Activated CD4-positive, CD25-positive, alpha-beta regulatory T cell treated with anti-CD3 and anti-CD28 coated beads, Interleukin-2, amount 50 U/mL, for 72 hours (primary cell): ENCODE measurements around the gene ATP11A.
"Not testable (repeated sequence)": the region's sequence is repeated elsewhere in the genome, so short reads cannot be mapped to it uniquely, and the experiment has no call there.

Source experiments
- DNase-seq: peaks from one replicate; pipeline ENCODE4 v3.0.0; 2021

Gene ATP11A

DNA sequence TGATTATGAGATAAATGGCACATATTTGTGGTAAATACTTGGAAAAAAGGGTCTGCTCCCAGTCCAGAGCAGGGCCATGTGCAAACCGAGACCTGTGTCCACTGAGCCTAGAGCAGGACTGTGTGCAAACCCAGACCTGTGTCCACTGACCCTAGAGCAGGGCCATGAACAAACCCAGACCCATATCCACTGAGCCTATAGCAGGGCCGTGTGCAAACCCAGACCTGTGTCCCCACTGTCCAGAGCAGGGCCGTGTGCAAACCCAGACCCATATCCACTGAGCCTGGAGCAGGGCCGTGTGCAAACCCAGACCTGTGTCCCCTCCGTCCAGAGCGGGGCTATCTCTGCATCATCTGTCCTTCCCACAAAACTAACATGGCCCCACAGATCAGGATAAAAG is 136.0 kb downstream of the ATP11A start:
- no peak for DNase-seq

DNA sequence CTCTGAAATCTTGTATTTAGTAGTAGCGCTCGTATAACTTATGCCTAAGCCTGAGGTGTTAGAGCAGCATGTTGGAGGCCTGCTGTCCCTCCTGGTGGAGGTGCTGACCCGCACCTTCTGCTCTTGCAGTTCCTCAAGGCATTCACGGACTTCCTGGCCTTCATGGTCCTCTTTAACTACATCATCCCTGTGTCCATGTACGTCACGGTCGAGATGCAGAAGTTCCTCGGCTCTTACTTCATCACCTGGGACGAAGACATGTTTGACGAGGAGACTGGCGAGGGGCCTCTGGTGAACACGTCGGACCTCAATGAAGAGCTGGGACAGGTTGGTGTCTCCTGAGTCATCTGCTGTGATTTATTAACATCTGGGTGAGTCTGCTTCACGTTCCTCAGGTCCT is 136.7 kb downstream of the ATP11A start:
- no peak for DNase-seq

- DNase-seq = no peak
Measured at GRCh38 chr13:112828082-112828699, 138.4 kb downstream of the ATP11A start.

DNA sequence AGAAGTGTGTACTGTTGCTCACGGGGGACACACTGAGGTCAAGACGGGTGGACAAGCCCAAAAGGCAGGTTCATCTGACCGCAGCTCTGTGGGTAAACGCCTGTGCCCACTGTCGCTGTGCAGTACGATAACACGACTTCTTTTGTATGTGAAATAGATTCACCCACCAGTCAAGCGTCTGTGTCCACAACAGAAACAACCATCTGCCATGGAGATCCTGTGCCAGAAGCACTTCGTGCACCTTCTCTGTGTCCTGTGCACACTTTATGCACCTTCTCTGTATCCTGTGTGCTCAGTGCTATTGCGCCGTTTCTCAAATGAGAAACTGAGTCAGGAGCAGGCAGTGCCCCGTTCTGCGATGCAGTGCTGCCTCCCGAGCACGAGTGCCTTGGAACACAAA is 138.9 kb downstream of the ATP11A start:
- no peak for DNase-seq

GRCh38 chr13:112831196-112831595 is 141.4 kb downstream of the ATP11A start:
- no peak for DNase-seq

- DNase-seq = no peak
Measured at GRCh38 chr13:112831801-112832200, 142.0 kb downstream of the ATP11A start.

DNA sequence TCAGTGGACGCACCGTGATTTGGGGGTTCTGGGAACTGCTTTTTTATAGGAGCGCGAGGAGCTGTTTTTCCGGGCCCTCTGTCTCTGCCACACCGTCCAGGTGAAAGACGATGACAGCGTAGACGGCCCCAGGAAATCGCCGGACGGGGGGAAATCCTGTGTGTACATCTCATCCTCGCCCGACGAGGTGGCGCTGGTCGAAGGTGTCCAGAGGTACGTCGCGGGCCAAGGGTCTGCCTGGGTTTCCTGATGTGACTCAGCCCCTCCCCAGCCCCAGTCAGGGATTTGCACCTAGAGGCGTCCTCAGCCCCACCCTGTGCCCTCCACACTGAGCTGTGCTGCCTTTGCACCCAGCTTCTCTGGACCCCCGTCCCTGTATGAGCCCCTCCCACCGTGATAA is 143.0 kb downstream of the ATP11A start:
- DNase-seq = no peak

- DNase-seq = no peak
Measured at GRCh38 chr13:112833551-112834257, 143.9 kb downstream of the ATP11A start.

DNA sequence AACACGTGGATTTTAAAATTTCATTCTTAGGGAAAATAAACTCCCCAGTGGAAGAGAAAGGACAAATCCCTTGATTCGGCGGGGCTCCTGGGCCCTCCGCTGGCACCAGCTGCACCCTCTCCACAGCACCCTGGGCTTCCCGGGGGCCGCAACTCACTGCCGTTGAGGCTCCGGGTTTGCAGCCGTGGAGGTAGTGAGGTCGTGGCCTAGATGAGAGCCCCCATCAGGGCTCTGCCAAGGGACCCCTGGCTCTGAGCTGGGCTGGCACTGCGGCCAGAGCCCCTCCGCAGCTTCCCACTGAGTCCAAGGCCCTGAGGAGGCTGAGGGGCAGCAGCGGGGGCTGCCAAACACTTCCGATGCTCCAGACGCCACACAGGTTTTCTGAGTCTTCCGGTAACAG is 145.5 kb downstream of the ATP11A start:
- no peak for DNase-seq

- no peak for DNase-seq
Measured at GRCh38 chr13:112835796-112836195, 146.0 kb downstream of the ATP11A start.

GRCh38 chr13:112836940-112837339 is 147.1 kb downstream of the ATP11A start:
- DNase-seq = no peak

- DNase-seq = no peak
Measured at GRCh38 chr13:112837371-112838037, 147.7 kb downstream of the ATP11A start.

GRCh38 chr13:112838038-112838841 is 148.4 kb downstream of the ATP11A start:
- no peak for DNase-seq

GRCh38 chr13:112838842-112839117 is 148.9 kb downstream of the ATP11A start:
- no peak for DNase-seq

- no peak for DNase-seq
Measured at GRCh38 chr13:112839356-112840105, 149.7 kb downstream of the ATP11A start.

DNA sequence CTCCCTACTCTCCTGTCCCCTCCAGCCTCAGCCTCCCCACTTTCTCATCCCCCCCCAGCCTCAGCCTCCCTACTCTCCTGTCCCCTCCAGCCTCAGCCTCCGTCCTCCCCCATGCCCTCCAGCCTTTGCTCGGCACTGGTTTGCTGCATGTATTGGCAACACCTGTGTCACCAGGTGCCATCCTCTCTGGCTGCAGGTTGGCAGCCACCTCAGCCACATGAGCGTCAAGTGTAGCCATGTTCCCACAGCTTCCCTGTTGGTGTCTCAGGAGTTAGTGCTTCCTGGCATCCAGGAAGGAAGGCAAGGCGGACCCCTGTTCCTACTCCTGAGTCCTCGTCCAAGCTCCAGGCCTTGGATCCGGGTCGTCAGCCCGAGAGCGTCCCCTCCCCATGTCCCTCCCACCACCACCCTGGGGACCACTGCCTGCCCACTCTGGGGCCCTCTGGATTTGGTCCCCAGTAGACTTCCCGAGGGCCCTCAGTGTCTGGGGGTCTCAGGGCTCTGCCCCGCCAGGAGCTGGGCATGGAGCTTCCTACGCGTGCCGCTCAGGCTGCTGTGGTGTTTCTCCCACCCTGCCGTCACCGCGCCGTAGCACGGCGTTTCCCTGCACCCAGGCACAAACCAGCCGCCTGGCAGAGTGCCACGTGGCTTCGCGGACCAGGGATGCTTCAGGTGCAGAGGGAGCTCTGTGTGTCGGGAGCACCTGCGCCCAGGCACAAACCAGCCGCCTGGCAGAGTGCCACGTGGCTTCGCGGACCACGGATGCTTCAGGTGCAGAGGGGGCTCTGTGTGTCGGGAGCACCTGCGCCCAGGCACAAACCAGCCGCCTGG is 150.8 kb downstream of the ATP11A start:
- no peak for DNase-seq

DNA sequence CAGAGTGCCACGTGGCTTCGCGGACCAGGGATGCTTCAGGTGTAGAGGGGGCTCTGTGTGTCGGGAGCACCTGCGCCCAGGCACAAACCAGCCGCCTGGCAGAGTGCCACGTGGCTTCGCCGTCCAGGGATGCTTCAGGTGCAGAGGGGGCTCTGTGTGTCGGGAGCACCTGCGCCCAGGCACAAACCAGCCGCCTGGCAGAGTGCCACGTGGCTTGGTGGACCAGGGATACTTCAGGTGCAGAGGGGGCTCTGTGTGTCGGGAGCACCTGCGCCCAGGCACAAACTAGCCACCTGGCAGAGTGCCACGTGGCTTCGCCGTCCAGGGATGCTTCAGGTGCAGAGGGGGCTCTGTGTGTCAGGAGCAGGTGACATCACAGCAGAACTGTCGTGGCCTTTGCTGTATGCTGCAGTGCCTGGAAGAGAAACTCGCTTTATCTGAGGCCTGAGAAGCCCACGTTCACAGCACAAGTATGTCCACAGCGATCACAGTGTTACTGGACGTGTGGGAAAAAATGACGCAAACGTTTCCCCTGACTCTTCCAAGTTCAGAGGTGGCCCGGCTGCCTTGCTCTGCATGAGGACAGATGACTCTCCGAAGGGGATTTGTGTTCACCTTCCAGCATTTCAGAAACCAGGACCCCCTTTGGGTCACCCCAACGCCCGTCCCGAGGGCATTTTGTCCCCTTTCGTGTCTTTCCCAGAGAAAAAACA is 151.6 kb downstream of the ATP11A start:
- DNase-seq = not testable (repeated sequence)

GRCh38 chr13:112842343-112842856 is 152.6 kb downstream of the ATP11A start:
- DNase-seq = no peak

- no peak for DNase-seq
Measured at GRCh38 chr13:112842931-112843391, 153.1 kb downstream of the ATP11A start.

DNA sequence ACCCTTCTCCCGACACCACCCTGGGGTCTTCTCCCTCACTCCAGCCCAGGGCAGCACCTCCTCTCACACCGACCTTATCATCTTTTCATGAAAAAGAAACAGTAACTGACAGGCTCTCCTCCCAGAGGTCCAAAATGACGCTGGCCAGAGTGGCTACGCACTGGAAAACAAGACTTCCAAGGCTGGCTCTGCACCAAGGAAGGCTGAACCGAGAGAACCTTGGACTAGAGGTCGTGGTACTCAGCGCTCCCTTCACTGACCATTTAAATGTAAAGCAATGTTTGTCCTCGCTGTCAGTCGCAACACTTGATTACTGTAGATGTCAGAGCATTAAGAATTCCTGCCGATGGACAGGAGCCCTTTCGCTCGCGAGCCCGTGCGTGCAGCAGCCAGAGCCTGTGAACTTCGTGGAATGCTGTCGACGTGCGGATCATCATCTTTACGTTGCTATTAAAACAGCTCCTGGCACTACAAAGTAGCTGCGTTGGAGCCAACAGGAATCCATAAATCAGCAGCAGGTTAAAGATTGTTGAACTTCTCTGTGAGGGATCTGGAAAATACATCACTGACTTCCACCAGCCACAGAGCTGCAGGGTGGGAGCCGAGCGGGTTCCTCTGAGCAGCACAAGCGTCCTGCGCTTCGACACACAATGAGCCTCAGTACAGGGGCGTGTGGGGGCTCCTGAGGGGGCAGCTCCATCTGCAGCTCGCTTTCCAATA is 153.7 kb downstream of the ATP11A start:
- no peak for DNase-seq
